Stimulated activated CD4-positive, alpha-beta T cell treated with anti-CD3 and anti-CD28 coated beads, Interleukin-2, amount 100 ng/mL, for 4 hours (primary cell): ENCODE measurements around the gene MED13.
"Not testable (repeated sequence)": the region's sequence is repeated elsewhere in the genome, so short reads cannot be mapped to it uniquely, and the experiment has no call there.

ENCODE experiments used
- DNase-seq: peaks from one replicate; pipeline ENCODE4 v3.0.0-alpha.2; 2020; ENCODE audit warnings: low read depth

The MED13 gene

DNA sequence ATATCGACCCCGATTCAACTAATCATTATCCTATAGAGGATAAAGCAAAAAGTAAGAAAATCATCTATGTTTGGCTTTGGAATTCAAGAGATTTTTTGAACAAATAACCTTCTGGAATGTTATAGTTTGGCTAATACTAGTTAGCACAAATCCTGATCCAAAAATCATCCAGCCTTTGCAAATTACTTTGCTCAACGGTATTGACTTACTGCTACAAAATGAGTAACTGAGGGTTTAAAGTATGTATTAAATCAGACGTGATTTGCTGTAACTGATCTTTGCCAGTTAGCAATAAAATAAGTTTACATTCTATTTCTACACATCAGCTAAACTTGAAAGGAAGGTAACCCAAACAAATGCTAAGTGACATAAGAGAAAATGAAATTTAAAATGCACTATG lies 6.5 kb downstream of the MED13 start:
- no peak for DNase-seq

DNA sequence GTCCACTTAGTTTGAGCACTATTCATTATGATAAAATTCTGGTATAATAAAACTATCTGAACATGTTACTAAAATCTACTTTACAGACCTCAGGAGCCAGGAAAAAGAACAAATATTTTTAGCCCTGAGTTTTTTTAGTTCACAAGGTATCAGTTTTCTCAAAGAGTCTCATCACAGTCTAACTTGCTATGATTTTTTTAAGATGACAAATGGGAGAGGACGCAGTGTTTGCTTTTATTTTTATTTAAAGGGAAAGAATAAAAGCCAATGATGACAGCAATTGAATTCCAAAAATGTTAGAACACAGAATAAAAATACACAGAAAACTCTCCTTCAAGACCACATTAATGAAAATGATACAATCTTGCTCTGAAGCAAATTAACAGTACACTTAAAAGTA lies 7.4 kb downstream of the MED13 start:
- DNase-seq: no peak

DNA sequence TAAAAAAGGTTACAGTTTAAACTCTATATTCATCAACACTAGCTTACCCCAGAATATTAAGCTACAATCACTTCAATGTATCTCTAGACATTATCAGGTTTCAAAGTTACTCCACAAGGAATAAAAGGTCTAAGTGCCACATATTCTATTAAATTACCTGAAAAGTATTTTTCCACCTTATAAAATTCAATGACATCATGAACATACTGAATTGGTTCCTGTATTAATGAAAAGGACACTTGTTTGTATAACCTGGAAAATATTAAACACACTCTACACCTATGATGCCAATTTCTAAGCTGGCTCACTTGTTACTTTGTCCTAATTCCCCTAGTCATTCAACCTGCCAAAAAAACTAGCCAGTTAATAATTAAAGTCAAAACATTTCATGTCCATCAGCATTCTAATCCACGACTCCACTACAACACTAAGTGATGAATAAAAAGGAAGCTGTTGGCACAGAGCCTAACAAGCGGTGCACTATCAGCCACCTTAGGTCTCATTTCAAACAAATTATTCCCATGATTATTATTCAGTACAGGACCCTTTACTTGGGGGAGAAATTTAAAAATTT lies 12.2 kb downstream of the MED13 start:
- no peak for DNase-seq

DNA sequence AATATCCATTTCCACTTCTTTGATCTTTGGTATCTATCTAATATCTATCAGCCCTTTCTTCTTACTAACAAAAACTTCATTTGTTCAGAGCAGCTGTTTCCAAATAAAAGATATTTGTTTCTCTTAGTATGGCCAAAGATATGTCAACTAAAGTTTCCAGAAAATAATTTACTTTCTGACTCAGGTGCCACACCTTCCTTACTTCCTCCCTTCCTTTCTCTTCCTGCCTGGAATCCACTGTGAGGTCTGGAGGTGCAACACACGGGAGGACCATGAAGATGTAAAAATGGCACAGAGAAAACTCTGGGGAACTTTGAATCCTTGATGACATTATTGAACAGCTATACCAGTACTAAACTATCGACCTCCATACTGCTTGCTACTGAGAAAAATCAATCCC lies 14.0 kb downstream of the MED13 start:
- no peak for DNase-seq

DNA sequence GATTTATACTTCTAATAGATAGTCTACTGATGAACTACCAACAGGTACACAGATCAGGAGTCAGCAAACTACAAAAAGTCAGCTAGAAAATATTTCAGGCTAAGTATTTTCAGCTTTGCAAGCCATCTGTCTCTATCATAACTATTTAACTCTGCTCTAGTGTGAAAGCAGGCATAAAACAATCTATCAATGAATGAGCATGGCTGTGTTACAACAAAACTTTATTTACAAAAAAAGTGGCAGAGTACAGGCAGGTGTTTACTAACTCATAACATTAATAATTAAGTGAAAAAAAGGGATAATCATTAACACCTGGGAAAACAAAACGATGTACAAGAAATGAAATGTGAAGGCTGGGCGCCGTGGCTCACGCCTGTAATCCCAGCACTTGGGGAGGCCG lies 15.8 kb downstream of the MED13 start:
- no peak for DNase-seq

DNA sequence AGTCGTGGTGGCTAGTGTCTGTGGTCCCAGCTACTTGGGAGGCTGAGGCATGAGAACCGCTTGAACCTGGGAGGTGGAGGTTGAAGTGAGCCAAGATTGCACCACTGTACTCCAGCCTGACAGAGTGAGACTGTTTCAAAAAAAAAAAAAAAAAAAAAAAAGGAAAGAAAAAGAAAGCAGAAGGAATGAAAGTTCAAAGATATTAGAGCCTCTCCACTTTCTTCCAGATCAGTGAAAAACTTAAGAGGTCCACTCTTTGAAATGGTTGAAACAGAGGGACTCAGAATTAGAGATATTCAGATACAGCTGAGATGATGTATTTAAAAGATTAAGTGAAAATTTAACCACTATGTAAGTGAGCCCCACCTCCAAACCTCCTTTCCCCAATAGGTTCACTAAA lies 16.8 kb downstream of the MED13 start:
- no peak for DNase-seq

DNA sequence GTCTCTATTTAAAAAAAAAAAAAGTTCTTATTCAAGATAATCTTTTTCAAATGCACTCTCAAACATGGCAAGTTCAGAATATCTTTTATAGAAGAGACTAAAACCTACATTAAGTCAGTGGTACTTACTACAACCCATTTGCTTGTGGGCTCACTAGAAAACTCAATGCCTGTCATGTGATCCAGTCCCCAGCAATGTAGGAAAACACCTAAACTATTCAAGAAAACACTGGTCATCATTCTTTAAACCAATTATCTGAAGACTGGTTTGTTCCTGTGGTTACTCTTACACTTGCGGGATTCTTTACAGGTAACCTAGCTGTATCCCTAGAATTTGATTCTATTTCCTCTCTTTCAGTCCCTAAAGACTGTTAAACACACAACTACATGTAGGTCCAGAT lies 19.6 kb downstream of the MED13 start:
- DNase-seq: no peak

DNA sequence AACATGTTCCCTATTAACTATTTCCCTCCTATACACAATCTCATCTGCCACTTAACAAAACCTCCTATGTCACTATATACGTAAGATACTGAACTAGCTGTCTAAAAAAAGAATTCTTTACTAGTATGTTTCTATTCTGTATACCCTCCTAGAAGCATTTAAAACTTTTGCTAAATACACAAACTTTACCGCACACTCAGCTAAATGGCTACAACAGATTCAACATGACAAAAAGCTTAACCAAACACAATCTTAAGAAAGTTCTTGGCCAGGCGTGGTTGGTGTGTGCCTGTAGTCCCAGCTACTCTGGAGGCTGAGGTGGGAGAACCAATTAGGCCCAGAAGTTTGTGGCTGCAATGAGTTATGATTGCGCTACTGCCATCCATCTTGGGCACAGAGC lies 20.0 kb downstream of the MED13 start:
- no peak for DNase-seq

DNA sequence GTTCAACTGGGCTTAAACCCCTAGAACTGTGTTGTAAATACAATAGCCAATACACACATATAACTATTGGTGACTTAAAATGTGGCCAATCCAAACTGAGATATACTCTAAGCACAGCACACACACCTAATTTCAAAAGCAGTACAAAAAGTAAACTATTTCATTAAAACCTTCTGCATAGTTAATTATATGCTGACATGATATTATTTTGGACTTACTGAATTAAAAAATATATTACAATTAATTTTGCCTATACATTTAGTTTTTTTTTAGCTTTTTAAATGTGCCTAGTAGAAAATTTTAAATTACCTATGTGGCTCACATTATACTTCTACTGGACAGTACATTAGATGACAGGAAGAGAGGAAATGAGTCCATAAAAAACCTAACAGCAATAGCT lies 21.5 kb downstream of the MED13 start:
- DNase-seq: no peak

DNA sequence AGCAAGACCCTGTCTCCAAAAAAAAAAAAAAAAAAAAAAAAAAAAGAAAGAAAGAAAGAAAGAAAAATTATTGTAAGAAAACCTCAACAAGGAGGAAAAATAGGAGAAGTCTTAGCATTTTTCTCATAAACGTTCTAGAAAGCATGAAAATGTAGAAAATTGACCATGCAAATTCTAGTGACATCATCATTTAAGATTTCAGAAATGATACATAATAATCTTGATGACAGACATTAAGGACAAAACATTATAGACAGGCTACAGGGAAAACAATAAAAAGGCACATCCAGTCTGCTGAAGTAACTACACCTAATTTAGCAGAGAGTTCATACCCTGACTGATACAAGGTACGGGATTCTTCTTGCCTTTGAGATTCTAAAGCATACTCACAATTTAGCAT lies 21.9 kb downstream of the MED13 start:
- no peak for DNase-seq

DNA sequence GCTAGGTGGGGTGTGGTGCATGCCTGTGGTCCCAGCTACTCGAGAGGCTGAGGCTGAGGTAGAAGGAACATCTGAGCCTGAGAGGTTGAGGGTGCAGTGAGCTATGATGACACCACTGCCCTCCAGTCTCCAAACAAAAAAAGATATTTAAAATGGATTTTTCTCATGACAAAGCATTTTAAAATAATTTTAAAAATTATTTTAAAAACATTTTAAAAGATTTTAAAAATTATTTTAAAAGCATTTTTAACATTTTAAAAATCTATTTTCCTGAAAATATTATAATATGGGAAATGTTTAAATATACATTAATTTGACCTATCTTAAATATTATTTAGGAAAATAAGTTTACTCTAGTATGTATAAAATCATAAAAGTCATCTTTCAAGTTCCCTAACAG lies 26.8 kb downstream of the MED13 start:
- no peak for DNase-seq

DNA sequence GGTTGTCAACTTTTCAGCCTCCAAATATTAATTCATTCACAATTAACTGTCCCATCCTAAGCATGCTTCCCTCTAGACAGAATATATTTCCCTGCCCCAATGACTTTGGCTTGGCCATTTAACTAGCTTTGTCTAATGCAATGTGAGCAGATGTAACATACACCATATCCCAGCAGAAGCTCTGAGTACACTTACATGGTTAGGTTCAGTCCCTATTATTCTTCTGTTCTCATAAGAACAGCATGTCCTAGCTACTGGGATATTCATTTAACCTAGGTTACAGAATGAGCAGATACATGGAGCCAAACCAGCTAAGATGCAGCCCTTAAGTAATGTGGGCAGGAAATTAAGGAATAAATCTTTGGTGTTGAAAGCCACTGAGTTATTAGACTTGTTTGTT lies 31.8 kb downstream of the MED13 start:
- DNase-seq: no peak

DNA sequence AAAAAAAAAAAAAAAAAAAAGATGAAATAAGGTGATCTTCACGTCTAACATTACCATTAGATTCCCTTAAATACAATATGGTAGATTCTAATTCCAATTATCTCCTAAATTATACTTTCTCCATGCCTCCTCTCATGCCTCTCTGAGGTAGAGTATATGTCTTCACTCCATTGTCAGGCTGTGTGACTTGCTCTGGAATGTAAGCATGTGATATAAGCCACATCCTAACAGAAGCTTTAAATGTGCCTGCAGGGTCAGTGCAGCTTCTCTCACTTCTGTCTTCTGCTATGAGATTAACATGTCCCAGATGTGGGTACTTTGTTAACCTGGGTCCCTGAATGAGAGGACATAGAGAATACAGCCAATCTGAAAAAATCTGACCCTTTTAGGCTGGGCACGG lies 32.6 kb downstream of the MED13 start:
- no peak for DNase-seq

DNA sequence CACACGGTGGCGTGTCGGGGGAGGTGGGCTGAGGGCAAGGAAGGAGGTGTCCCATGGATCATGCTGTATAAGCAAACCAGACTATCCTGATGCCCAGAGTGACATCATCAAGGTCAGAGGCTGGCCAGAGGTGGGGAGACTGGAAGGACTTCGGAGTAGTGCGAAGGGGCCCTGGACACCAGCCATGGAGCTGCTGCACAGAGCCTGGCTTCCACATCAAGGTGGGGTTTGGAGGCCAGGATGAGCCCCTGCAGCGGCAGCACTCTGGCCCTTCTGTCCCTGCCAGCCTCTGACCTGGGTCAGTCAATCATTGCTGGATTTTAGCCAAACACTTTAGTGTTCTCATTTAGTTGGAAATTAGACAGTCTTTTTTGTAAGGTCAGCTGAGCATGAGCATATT lies 34.8 kb downstream of the MED13 start:
- no peak for DNase-seq

DNA sequence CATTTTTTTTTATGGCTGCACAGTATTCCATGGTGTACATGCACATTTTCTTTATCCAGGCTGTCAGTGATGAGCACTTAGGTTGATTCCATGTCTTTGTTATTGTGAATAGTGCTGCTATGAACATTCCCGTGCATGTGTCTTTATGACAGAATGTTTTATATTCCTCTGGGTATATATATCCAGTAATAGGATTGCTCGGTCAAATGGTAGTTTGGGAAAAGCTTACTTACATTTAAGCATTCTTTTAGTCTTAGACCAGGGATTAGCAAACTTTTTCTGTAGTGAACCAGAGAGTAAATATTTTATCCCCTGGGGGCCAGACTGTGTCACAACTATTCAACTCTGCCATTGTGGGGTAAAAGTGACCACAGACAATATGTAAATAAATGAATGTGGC lies 40.2 kb downstream of the MED13 start:
- no peak for DNase-seq

DNA sequence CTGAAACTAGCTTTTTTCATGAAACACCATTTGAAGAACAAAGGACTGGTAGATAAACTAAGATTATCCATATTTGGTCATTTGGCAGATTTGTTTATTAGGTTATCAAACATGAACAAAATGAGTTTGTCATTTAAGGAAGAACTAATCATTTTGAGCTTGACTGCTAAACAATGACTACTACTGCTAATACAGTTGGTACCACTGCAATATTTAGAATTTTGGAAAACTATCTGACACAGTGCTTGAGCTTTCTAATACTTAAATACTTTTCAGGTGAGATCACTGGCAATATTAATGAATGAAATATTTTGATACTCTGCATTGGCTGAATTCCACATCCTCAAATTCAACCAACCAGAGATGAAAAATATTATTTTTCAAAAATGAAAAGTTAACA lies 47.2 kb downstream of the MED13 start:
- DNase-seq: no peak

DNA sequence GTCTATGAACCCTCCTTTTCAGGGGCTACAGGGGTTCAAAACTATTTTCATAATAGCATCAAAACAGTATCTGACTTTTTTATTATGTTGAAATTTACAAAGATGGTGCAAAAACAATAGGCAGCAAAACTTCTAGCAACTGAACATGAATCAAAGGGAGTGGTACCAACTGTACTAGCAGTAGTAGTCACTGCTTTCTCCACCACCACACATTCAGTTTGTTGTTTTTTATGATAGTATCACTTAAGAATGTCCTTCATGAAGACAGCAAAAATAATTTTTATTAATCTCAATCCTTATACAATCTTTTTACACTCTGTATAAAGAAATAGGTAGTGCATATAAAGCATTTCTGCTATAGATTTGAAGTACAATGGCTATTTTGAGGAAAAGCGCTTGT lies 47.6 kb downstream of the MED13 start:
- no peak for DNase-seq

DNA sequence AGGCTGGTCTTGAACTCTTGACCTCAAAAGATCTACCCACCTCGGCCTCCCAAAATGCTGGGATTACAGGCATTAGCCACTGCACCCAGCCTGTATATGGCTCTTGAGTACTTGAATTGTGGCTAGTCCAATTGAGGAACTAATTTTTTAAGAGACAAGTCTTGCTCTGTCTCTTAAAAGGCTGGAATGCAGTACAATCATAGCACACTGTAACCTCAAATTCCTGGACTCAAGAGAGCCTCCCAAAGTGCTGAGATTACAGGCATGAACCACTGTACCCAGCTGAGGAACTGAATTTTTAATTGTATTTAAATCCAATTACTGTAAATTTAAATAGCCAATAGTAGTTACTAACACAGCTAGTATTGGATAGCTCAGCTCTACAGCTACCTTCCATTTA lies 50.6 kb downstream of the MED13 start:
- DNase-seq: no peak

DNA sequence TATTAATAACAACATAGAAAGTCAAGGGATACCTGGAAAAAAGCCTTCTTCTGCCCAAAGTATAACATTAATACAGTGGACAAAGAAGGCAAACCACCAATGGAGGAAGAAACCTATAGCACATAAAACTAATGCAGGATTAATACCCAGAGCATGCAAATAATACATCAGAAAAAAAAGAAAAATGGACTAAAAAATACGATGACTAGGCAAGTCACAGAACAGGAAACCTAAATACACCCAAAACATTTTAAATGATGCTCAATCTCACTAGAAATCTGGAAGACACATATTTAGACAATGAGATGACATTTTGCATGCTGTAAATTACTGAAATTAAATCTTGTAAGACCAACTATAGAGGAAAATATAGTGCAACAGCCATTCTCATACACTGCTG lies 55.9 kb downstream of the MED13 start:
- no peak for DNase-seq

DNA sequence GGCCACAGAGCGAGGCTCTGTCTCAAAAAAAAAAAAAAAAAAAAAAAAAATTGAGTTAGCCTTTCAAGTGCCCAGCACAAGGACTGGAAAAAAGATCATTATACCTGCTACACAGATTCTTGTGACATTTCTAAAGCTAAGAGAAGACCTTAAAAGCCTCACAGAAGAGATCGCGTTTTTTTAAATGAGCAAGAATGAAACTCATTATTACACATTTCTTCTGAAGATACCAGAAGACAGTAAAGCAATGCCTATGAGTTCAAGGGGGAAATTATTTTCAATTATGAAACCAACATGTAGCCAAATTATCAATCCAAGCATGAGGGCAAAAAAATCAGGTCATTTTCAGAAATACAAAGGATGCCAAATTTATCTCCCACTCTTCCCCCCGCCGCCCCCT lies 56.8 kb downstream of the MED13 start:
- DNase-seq: no peak

DNA sequence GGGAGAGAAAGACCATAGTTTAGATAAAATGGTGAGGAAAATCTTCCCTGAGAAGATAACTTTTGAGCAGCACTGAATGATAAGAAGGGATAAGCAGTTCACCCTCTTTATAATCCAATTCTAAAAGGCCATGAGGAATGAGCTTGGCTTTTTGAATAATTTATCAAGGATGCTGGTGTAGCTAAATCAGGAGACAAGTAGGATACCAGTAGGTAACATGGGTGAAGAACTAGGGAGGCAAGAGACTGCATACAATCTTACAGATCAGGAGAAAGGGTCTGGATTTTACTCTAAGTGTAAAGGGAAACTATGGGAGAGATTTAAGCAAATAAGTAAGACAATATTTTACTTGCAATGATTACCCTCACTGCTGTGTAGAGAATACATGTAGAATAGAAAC lies 60.7 kb downstream of the MED13 start:
- no peak for DNase-seq

DNA sequence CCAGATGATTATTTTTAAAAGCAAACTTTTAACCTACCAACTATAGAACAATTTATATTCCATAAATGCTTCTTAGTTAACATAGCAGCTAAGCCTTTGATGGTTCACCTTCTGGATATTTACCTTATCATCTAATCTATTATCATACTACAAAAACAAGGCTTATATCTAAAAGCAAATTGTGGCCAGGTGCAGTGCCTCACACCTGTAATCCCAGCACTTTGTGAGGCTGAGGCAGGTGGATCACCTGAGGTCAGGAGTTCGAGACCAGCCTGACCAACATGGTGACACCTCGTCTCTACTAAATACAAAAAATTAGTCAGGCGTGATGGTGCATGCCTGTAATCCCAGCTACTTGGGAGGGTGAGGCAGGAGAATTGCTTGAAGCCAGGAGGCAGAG lies 61.9 kb downstream of the MED13 start:
- not testable (repeated sequence) for DNase-seq

DNA sequence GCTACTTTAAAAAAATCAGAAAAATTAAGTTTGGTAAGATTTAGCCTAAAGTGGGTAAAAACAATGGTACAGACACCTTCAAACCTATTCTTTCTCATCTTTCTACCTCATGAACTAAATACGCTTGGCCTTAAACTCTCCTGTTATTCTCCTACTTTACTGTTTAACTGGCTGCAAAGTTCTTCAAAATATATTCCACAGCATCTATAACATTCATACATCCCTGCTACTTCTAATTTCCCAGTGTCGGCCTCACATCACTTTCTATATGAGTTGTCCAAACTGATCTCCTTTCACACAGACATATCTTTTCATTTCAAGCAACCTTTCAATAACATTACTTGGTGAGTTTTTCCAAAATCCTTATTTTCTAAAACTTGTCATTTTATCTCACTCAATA lies 64.0 kb downstream of the MED13 start:
- no peak for DNase-seq

DNA sequence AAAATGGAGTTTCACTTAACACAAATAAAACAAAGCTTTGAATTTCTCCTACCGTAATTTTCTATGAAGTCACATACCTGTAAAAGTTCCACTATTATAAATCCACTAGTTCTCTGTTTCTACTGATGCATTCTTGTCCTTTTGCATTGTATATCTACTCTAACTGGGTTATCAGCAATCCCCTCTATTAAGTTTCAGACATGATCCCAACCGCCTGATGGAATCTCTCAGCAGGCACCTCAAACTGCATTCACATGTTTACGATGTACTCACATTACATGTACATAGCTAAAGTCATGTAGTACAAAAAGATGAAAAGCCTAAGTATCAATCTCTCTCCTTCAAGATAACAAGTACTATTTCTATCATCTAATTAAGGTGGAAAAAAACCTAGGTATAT lies 64.9 kb downstream of the MED13 start:
- no peak for DNase-seq

DNA sequence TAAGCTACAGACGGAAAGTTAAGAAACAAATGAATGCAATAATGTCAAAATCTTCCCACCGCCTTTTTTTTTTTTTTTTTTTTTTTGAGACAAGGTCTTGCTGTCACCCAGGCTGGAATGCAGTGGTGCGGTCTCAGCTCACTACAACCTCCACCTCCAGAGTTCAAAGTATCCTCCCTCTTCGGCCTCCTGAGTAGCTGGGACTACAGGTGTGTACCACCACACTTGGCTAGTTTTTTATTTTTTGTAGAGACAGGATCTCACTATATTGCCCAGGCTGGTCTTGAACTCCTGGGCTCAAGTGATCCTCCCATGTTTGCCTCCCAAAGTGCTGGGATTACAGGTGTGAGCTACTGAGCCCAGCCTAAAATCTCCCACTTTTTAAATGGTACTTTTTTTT lies 66.5 kb downstream of the MED13 start:
- not testable (repeated sequence) for DNase-seq
